Right lobe of liver (tissue), 4 donors: ENCODE measurements around the gene KRT37.

ENCODE experiments used
- POLR2A ChIP-seq: fragments of 450-650 bp; IDR thresholded peaks from one replicate; pipeline ENCODE4 v1.6.1; 2017; ENCODE audit warnings: antibody characterized with exemption, mild to moderate bottlenecking
- TF ChIP-seq, protein P1 (sequence below), 4 donors: fragments of 200-600 bp in 3 of 4; fragments of 450-650 bp in 1 of 4; IDR thresholded peaks; one replicate each; pipeline versions ENCODE4 v1.5.1 to v1.8.0; 2016 to 2022; ENCODE audit warnings: antibody characterized with exemption in 4 of 4, mild to moderate bottlenecking in 2 of 4
- donor health status: DM: no; HTN: no; CAD: no.
- donor health status: DM: no; HTN: no; CAD: no.
- donor health status: DM: no; HTN: yes; CAD: no.

DNA sequence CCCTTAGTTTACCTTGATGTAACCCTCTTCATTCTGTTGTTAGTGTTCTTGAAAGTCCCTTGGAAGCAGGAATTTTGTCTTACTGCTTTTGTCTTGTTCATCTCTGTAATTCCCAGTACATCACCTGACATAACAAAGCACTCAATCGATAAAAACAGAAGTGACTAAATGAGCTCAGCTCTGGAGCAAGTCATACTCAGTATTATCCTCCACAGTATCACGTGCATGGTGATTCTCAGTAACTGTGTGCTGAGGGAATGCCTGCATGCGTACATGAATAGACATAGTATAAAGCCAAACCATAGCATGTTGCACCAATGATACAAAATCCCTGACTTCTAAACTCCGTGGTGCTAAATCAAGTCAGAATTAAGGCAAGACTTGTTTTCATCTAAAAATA is 9.2 kb upstream of the KRT37 start:
- TF ChIP-seq, protein P1, sequence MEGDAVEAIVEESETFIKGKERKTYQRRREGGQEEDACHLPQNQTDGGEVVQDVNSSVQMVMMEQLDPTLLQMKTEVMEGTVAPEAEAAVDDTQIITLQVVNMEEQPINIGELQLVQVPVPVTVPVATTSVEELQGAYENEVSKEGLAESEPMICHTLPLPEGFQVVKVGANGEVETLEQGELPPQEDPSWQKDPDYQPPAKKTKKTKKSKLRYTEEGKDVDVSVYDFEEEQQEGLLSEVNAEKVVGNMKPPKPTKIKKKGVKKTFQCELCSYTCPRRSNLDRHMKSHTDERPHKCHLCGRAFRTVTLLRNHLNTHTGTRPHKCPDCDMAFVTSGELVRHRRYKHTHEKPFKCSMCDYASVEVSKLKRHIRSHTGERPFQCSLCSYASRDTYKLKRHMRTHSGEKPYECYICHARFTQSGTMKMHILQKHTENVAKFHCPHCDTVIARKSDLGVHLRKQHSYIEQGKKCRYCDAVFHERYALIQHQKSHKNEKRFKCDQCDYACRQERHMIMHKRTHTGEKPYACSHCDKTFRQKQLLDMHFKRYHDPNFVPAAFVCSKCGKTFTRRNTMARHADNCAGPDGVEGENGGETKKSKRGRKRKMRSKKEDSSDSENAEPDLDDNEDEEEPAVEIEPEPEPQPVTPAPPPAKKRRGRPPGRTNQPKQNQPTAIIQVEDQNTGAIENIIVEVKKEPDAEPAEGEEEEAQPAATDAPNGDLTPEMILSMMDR (IDR thresholded peaks at IDR 0.05): no peak
- no peak for TF ChIP-seq POLR2A
